Measurements from ENCODE around the gene FOXI3.

The FOXI3 gene

DNA sequence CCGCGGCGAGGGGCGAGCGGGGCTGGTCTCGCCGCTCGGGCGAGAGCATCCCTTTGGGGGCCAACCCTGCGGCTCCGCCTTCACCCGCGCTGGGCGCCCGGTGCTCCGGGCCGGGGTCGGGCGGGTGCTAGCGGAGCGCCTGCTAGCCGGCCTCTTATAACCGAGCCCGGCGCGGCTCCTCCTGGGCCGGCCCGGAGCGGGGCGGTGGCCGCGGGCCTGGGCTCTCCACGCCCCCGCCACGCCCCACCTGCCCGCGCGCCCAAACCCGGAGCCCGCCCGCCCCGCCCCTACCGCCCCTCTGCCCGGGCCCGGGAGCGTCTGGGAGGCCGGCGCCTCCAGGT lies at the start of gene FOXI3:
FOXI3 (minus strand) TSS at position 129 of the 341 bp plus-strand sequence. CDS start 158 bp downstream, outside the sequence.
- no peak for DNase-seq

DNA sequence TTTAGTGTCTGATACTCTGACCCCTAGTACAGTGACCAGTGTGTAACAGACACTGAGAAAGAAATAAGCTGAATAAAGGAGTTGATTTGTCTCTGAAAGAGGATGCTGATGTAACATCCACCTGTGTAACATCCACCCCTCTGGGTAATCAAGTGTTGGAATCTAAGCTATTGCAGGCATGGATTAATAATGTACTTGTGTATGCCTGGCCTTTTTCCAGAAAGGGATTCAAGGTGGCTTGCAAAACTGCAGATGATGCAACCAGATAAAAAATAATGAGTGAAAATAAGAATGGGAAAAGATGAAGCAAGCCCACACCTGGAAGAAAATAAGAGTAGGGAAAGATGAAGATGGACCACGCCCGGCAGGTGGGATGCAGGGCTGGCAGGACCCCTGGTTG lies 48.2 kb upstream of the FOXI3 start:
- DNase-seq = no peak

DNA sequence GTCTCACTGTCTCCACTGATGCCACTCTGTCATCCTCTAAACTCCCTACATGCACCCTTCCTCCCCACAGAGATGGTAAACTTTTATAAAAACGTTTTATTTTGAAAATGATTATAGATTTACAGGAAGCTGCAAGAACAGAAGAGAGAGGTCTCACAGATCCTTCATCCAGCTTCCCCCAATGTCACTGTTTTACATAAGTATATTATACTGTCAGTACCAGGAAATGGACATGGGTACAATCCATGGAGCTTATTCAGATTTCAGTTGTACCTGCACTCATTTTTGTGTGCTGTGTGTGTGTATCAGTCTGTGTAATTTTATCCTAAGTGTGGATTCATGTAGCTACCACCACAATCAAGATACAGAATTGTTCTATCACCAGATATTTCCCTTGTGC lies 46.7 kb upstream of the FOXI3 start:
- no peak for DNase-seq

DNA sequence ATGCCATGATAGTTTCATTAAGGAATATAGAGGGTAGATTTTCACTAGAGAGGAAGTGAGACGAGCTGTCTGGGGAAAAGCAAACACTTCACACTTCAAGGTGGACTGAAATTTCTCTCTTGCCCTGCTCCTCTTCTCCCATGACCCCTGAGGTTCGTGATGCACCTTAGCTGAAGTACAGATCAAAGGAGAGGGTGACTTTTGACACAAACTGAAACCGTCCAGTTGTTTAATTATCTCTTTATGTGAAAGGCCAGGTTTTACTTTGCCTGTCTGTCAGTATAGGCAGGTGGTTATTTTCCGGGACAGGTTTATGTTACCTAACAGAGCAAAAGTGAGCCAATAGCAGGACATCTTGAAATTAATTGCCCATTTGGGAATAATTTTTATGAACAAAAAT lies 41.0 kb upstream of the FOXI3 start:
- DNase-seq = no peak

DNA sequence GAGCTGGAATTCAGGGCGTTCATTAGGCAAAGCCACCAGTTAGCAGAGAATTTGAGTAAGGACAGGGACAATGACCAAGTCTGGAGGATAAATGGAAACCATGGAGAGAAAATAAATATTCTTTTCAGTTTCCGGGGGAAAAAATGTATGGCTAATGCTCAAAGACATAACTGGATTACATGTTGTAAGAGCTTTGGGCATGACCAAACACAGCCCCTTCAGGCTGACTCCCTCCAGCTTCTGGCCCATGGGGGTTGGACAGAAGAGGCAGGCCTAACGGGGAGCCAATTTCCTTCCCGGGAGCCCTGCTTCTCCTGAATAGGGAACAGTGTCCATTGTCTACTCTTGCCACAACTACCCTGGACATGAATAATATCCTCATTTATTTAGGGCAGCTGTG lies 39.5 kb upstream of the FOXI3 start:
- DNase-seq = no peak

DNA sequence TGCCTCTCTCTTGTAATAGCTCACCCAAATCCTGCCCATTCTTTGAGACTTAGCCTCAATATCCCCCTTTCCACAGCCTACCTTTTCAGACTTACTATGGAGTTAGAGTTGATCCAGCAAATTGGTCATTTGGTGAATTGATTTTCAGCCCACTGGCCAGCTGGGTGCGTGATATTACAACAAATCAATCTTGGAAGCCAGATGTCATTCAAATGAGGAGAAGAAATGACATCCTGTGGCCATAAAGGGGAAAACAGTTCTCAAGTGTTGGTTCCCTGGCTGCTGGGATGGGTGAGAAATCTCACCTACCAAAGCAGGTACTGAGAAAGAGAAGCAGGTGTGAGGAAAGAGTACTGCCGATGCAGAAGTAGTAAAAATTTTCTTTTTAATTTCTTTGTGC lies 36.7 kb upstream of the FOXI3 start:
- DNase-seq = no peak

DNA sequence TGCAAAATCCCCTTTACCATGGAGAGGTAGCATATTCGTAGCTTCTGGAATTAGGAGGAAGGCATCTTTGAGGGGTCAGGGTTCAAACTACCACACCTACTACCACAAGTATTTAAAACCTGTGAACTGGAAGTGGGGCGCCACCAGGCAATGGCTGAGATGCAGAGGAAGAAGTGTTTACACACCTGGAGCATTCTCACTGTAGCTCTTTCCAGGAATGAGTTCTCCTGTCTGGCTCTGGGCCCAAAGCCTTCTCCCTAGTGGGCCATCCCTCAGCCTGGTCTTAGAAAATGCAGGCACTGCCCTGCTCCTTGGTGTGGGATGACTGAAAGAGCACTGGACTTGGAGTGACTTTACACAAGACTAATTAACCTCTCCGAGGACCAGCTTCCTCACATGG lies 30.7 kb upstream of the FOXI3 start:
- DNase-seq = no peak

DNA sequence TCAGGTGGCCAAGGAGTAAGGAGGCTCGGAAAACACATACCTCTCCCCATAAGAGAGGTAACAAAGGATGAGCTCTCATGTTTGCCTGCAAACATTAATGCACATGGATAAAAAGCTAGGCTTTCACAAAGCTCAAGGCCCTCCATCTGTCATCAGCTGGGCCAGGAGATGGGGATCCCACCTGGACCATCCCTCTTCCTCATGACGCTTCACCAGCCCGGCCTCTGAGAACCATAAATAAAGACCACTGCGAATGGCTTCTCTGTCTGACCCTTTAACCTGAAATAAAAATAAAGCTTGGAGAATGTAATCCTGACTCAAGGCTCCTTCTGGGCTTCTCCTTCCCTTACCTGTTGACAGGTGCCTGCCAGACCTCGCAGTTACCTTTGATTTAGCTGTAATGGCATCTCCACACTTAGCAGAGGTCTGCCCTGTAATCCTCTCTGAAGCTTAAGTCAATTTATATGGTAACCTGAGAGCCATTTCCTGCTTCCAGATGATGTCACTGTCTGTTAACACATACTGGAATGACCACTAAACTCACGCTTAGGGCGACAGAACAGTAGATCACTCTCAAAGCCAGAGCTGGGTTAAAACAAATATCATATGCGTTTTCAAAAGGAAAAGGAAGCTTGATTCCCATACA lies 29.3 kb upstream of the FOXI3 start:
- DNase-seq = no peak

DNA sequence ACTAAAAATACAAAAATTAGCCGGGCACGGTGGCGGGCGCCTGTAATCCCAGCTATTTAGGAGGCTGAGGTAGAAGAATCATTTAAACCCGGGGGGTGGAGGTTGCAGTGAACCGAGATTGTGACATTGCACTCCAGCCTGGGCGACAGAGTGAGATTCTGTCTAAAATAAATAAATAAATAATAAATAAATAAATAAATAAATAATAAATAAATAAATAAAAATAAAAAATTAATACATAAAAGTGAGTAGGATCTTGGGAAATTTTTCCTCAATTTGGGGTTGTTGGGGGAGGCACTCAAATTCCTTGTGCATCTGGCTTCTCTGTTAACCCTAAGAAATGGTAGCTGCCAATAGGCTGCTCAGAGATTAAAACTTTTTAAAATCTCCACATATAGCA lies 20.3 kb upstream of the FOXI3 start:
- no peak for DNase-seq

DNA sequence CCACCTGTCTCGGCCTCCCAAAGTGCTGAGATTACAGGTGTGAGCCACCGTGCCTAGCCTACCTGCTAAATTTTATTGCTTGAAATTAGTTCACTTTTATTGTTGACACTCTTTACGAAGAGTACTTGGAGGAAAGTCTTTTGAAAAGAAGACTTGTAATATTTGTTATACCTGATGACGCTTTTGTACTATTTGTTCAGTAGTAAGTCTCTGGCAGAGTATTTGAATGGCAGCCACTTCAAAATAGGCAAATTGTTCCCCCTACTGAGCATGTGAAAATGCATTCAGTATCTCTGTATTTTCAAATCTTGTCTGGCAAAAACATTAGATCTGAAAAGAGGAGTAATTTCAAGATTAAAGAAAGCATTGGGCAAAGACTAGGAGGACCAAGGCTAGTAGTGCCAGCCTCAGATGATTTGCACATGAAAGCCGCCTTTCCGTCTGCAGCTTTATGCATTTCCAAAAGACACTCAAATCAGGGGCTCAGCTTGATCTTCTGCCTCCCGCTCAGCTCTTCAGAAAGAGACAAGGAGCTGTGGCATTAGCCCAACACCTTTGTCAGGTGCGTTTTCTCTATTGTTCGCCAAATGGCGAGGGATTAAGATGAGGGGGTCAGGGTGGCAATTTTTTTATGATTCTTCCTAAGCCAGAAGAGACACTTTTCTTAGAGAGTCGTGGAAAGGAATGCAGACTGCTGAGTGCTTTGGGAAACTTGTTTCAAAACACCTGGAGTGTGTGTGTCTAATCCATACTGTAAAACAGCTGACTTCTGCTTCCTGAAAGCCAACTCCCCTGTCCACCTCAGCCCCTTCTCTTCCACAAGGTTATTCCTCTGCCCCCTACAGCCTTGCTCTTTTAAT lies 18.8 kb upstream of the FOXI3 start:
- DNase-seq = no peak

DNA sequence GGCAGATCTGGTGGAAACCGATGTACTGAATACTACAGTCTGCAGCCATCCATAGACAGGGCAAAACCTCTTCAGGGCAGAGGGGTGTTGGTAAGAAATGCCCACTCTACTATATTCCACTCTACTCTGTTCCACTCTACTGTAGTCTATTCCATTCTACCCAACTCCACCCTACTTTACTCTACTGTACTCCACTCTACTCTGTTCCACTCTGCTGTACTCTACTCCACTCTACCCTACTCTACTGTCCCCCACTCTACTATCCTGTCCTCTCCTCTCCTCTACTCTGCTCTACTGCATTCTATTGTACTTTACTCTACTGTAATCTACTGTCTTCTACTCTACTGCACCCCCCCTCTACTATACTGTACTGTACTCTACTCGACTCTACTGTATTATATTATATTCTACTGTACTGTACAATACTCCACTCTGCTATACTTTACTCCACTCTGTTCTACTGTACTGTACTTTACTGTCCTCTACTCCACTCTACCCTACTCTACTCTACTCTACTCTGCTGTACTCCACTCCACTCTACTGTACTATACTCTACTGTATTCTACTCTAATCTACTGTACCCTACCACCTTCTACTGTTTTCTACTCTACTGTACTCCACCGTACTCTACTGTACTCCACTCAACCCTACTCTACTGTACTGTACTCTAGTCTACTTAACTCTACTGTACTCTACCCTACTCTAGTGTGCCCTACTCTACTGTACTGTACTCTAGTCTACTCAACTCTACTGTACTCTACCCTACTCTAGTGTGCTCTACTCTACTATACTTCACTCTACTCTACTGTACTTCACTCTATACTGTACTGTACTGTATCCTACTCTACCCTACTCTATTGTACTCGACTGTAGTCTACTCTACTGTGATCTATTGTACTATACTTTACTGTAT lies 17.0 kb upstream of the FOXI3 start:
- DNase-seq = no peak

DNA sequence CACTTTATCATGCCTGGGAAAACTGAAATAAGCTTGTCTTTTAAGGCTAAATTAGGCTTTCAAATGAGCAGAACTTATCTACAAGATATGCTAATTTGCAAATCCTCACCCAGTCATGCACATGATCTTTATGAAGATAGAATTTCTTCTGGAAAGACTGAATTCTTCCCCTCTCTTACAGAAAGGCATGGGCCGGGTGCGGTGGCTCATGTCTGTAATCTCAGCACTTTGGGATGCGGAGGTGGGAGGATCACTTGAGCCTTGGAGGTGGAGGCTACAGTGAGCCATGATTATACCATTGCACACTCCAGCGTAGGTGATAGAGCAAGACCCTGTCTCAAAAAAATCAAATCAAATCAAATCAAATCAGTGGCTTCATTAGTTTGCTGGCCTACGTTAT lies 11.7 kb upstream of the FOXI3 start:
- no peak for DNase-seq

DNA sequence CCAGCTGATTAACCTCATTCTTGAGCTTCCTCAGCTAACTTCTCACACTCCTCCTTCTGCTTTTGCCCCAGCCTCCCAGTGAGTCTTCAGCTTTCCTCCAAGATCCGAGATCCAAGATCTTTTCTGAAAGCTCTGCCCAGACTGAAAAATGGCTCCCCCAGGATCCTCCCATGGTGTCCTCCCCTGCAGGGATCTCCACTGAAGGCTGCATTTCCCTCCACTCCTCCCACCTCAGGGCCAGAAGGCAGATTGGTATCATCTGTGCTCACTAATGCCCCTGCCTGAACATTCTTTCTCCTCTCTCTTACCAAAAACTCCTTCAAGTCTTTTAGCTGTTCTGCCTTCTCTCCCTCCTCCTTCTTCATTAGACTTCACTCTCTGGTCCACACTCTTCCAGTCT lies 6.1 kb upstream of the FOXI3 start:
- no peak for DNase-seq

DNA sequence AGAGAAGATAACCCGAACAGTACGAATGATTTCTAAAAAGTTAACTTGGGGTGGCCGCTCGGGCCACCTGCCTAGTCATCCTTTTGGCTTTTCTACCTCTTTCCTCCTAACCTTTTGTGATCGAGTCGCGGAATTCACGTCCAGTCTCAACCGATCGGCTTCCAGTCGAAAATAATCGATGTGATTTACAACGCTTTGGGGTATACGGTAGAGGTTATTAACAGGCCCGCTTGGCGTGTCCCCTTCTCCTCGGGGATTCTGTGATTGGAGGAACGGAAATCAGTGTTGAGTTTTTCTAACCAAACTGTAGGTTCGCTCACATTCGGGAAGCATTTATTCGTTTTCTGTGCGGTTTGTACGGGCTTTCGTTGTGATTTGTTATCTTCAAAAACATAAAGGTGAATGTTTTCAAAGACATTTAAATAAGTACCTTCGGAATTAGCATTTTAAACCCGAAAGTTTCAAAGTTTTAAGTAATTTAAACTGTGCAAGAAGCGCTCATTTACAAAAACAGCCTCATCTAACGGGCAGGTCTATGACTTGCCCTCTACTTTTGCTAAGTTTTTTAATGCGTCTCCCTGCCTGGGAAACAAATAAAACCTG lies 588 bp upstream of the FOXI3 start:
- no peak for DNase-seq

DNA sequence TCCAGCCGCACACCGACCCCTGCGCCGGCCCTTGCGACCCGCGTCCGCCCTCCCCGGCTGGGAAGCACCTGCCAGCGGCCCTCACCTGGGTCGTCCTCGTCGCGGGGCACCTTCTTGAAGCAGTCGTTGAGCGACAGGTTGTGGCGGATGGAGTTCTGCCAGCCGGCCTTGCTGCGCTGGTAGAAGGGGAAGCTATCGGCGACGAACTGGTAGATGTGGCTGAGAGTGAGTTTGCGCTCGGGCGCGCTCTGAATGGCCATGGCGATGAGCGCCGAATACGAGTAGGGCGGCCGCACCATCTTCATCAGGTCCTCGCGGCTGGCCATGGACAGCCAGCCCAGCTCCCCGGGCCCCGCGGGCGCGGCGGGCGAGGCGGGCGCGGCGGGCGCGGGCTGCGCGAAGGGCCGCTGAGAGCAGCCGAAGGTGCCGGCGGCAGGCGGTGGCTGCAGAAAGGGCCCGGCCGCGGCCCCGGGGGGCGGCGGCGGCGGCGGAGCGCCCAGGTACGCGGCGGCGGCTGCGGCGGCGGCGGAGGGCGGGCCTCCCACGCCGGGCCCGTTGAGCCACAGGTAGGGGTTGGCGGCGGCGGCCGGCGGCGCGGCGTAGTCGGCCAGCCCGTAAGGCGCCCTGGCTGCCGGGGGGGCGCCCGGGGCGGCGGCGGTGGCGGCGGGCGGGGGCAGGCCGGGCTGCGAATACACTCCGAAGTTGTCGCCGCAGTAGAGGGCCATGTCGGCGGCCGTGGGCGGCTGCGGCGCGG lies 505 bp downstream of the FOXI3 start:
- no peak for DNase-seq

DNA sequence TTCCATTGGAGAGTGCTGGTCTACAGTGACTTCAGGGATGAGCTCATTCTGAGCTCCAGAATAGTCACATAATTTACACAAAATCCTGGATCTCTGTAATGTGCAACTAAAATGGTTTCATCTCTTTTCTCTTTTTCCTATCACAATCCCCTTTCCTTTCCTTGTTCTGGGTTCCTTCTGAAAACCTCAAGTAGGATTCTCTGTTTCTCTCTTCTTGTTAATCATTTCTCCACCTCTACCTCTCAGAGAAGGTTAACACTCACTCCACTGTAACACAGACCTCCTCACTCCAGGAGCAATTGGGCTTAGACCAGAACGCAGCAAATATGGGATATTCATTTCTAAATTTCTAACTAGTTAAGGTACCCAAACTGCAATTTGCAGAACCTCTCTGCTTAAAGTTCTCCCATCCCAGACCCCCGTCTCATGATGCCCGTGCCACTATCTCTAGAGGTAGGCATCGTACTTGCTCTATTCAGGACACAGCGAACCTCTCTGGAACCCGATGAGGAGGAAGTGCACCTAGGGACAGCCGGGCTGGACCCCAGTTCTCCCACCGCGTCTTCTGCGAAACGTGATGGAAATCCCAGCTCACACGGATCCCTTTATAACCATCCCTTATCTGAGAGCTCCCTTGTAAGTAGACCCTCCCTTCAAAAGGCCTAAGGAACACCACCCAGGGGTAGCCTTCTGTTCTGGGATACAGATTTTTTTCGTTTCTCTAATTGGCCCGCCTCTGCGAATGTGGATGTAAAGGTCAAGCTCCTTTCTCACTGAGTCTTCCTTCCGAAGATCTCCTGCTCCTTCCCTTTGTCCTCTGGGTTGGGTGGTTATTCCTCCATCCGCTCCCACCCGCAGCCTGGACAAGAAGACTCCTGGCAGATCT lies 1.3 kb downstream of the FOXI3 start:
- no peak for DNase-seq

DNA sequence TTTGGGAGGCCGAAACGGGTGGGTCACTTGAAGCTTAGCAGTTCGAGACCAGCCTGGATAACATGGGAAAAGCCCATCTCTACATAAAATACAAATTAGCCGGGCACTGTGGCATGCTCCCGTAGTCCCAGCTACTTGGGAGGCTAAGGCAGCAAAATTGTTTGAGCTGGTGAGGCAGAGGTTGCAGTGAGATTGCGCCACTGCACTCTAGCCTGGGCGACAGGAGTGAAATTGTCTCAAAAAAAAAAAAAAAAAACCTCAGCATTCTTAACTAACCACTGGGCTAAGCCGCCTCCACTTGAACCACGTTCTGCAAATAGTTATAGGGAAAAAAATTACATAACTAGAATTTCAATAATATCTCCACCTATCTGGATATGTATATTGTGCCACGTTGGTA lies 2.3 kb downstream of the FOXI3 start:
- no peak for DNase-seq

DNA sequence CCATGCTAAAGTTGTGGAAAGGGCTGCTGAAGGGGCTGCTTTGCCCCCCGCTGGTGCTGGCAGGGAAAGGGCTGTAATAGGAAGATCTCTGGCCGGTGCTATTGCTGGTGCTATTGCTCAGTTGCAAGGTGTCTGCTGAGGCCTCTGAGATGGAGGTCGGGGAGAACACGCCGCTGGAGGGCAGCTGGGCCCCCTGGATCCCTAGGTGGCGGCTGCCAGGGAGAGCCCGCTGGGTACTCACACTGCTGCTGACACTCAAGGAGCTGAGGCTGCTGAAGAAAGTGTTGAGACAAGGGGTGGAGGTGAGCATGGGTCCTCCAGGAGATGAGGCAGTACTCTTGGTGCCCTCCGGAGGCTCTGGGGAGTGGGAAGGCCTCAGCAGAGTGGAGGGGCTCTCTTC lies 4.2 kb downstream of the FOXI3 start:
- DNase-seq = no peak

DNA sequence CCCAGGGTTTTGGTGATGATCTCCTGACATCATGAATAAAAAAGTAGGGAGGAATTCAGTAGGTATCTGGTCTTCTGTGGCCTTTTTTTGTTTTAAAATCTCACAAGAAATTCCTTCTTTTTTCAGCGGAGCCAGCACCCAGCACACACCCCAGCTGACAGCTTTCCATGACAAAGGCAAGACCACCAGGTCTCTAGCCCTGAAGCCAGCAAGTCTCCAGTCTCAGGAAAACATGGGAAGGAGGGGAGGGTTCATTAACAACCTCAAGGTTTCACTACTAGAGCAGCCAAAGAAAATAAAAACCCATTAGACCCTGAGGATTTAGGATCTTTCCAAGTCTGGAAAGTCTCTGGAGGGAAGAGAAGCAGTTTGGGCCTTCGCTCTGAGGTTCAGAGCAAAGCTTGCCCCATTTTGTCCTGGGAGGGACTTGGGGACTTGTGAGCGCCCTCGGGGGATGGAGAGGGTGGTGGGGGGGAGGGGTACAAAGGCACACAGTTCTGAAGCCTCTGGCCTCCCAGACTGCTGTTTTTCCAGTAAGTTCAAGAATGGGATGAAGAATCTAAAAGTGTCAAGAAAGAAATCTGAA lies 9.0 kb downstream of the FOXI3 start:
- no peak for DNase-seq

DNA sequence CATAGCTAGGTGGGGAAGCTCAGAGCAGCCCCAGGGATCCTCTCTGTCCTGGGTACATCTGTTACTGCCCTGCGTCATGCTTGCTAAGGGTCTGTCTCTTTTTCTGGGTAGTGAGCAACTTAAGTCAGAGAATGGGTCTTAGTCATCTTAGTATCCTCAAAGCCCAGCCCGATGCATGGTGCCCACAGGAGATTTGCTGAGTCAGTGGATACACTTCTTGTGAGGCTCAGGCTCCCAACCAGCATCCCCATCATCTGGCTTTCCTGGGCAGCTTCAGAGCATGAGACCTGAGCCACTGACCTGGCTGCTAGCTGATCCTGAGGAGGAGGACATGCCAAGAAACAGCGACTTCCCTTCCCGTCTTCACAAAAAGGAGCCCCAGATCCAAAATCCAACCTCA lies 10.0 kb downstream of the FOXI3 start:
- no peak for DNase-seq

DNA sequence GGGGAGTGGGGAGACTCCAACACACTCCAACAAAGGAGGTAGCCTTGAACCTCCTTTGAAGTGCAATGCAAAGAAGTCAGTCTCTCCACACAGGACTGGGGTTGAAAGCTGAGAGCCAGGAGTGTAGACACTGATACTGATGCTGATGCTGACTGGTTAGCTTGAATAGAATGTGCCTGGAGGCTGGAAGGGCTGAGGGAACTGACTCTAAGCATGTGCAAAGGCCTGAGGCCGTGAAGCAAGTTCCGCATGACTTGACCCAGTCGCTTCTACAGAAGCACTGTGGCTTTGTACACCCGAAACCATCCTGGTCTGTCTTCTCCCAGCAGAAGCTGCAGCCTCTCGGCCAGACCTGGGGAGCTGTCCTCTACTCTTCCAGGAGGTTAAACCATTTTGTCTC lies 10.4 kb downstream of the FOXI3 start:
- DNase-seq = no peak
